Muscle of leg (tissue), 11 donors: Measurements from ENCODE around the gene RPRD1B. TPM values are rescaled to one million over a fixed set of nuclear protein-coding genes. Genes with fewer than 3 reads are reported as not detected.

ENCODE experiments used
- DNase-seq: peaks from one replicate; pipeline ENCODE4 v3.0.0; 2013
- H3K27ac ChIP-seq: one replicate; pipeline ENCODE4 v1.5.1; 2013; ENCODE audit warnings: mild to moderate bottlenecking, low read length, control low read depth
- H3K27me3 ChIP-seq: one replicate; pipeline ENCODE4 v1.6.1; 2013; ENCODE audit warnings: low read length; ENCODE audit not compliant: control insufficient read depth, insufficient read depth
- H3K36me3 ChIP-seq: one replicate; pipeline ENCODE4 v1.6.1; 2013; ENCODE audit warnings: low read length; ENCODE audit not compliant: control insufficient read depth, insufficient read depth
- H3K4me1 ChIP-seq: one replicate; pipeline ENCODE4 v1.6.1; 2013; ENCODE audit warnings: low read length; ENCODE audit not compliant: control insufficient read depth, insufficient read depth
- H3K4me3 ChIP-seq: one replicate; pipeline ENCODE4 v1.5.1; 2013; ENCODE audit warnings: low read length, control low read depth
- H3K9me3 ChIP-seq: replicated peaks from 2 replicates; pipeline ENCODE4 v1.6.1; 2013; ENCODE audit warnings: low read depth, low read length; ENCODE audit not compliant: control insufficient read depth
- WGBS: methylation state at CpG from one replicate; pipeline ENCODE4 v1.1.5; 2013; ENCODE audit warnings: missing lambda C conversion rate; ENCODE audit not compliant: insufficient coverage; 5-methylcytosine and 5-hydroxymethylcytosine counted together
- polyA plus RNA-seq, 8 donors: library from polyadenylated mRNA; unstranded; fragments of 120-200 nt; gene quantifications; one replicate each; pipeline versions ENCODE4 v1.2.1 to v1.2.3, GENCODE V29; 2013; ENCODE audit warnings: inconsistent platforms in 1 of 8, low replicate concordance in 1 of 8; ENCODE audit not compliant: insufficient read length in 8 of 8, insufficient read depth in 1 of 8
- total RNA-seq: library from RNA; stranded (reverse); fragments of 120-200 nt; gene quantifications from one replicate; pipeline ENCODE4 v1.2.4, GENCODE V29; 2013

Gene RPRD1B
- total and polyA plus RNA-seq, 9 donors: 18.9 to 30.4 (median 24.0) TPM

DNA sequence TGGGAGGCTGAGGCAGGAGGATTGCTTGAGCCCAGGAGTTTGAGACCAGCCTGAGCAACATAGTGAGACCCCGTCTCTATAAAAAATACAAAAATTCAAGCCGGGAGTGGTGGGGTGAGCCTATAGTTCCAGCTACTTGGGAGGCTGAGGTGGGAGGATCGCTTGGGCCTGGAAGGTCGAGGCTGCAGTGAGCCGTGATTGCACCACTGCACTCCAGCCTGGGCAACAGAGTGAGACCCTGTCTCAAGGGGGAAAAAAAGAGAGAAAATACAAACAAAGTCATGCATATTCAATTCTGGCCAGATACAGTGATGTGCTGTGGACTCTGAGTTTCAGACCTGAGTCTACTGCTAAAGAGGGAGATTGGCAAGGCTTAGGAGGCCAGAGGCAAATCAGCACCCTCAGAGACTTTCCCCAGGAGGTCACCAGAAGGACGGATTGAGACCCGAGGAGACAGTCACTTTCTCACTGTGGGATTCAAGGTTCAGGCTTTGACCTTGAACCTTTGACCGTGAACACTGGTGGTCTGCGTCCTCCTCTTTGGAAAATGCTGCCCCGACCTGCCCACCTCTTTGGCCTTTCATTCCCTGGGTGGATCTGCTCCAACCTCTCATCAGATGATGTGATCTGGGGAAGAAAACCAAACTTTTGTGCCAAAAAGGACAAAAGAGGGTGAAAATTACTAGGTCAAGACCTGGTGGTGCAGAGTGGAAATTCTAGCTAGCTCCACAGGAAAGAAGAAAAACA lies 100.3 kb downstream of the RPRD1B start:
- WGBS: 70% methylated on average over 7 of the region's 10 CpGs

DNA sequence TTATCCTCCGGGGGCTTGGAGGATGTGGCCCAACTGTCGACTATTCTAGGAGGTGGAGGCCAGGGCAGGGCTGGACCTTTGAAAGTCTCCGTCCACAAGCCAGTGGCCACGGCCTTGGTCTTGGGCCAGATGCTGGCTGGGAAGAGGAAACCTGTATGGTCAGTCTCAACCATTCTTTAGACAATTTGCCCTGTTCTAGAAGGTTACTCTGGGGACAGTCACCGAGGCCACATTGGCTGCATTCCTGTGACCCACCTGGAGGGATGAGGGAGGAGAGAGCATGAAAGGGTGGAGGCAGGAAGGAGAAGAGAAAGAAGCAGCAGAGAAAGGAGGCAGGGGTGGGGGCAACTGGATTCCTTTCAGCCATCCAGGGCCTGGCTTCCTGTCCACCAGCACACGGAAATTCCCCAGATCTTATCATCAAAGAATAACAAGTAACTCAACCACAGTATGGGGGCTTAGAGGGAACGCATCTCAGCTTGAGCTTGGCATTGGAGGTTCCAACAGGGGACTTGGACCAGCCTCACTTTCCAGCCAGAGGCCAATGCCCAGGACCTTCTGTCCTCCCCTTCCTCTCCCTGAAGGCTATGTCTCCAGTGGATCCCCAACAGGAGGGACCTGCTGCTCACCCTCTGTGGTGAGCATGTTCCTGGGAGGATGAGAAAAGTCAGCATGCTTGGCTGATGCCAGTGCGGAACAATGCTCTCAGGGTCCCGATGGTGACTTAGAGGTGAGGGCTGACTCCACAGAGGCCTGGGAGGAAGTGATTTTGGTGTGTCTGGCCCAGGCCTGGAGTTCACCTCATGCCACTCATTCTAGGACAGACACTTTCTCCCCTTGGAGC lies 101.1 kb downstream of the RPRD1B start:
- H3K4me3 ChIP-seq: no peak overlapping the region
- no peaks in the 10 kb centered on the region for H3K9me3 ChIP-seq
- DNase-seq: no peak
- H3K36me3 ChIP-seq: peaks cover 2% of the 10 kb centered on the region
- H3K27ac ChIP-seq: peak overlapping the region; percentile 47
- no peaks in the 10 kb centered on the region for H3K27me3 ChIP-seq
- 45% methylated on average over 3 of the region's 9 CpGs for WGBS
- H3K4me1 ChIP-seq: peaks cover 6% of the 10 kb centered on the region

More for the DNA sequence above, 100.3 kb downstream of the RPRD1B start:
- Histone ChIP-seq H3K4me3 (no peak overlapping the region), H3K27me3 (no peaks in the 10 kb centered on the region), H3K36me3 (peaks cover 2% of the 10 kb centered on the region), H3K9me3 (no peaks in the 10 kb centered on the region), H3K4me1 (peaks cover 5% of the 10 kb centered on the region), H3K27ac (no peak overlapping the region)
- no peak for DNase-seq

DNA sequence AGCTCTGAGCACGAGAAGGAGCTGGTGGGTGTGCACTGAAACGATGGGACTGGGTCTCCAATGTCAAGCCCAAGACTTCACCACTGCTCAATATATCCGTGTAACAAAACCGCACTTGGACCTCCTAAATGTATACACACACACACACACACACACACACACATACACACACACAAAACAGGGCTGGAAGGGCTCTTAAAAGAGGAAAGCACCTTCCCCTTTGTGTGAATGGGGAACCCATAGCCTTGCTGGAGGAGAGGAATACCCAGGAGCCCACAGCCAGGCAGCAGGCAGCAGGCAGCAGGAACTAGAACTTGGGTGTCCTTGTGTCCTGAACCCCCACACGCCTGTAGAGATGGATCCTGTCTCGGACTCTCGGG lies 101.7 kb downstream of the RPRD1B start:
- Histone ChIP-seq H3K27ac (peak overlapping the region; percentile 47), H3K9me3 (no peaks in the 10 kb centered on the region), H3K4me1 (peaks cover 11% of the 10 kb centered on the region), H3K36me3 (peaks cover 2% of the 10 kb centered on the region), H3K27me3 (no peaks in the 10 kb centered on the region), H3K4me3 (no peak overlapping the region)
- WGBS: 95% methylated on average over 3 of the region's 7 CpGs
- no peak for DNase-seq

DNA sequence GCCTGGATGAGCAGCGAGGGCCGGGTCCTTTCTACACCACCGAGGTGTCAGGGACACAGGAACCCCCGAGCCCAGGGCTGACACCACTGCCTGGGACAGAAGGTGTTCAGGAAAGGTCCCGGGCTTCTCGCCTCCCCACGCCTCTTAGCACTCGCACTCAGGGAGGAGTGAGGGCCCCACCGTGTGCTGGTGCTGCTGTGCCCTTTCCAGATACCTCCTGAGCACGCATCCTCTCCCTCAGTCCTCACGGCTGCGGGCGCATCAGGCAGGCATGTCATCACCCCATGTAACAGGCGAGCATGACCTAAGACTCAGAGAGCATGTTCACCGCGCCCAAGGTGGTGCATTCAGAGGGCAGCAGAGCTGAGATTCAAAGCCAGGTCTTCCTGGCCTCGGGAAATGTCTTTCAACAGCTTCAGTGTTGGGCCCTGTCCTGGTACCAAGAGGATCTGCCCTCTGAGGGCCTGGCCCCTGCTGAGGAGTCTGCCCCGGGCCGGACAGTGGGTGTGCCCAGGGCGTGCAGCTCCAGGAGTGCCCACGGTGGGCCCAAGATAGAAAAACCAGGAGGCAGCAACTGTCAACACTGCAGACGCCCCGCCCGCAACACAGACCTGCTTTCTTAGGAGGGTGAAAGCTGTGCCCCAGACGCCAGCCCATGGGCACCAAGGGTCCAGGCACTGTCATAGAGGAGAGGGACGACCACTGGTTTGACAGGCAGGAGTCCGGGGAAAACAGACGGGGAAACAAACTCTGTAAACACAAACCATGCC lies 102.3 kb downstream of the RPRD1B start:
- no peak for DNase-seq
- Histone ChIP-seq H3K4me3 (no peak overlapping the region), H3K27ac (no peak overlapping the region), H3K27me3 (no peaks in the 10 kb centered on the region), H3K36me3 (peaks cover 2% of the 10 kb centered on the region), H3K9me3 (no peaks in the 10 kb centered on the region), H3K4me1 (peaks cover 14% of the 10 kb centered on the region)
- WGBS: 84% methylated on average over 26 of the region's 28 CpGs

DNA sequence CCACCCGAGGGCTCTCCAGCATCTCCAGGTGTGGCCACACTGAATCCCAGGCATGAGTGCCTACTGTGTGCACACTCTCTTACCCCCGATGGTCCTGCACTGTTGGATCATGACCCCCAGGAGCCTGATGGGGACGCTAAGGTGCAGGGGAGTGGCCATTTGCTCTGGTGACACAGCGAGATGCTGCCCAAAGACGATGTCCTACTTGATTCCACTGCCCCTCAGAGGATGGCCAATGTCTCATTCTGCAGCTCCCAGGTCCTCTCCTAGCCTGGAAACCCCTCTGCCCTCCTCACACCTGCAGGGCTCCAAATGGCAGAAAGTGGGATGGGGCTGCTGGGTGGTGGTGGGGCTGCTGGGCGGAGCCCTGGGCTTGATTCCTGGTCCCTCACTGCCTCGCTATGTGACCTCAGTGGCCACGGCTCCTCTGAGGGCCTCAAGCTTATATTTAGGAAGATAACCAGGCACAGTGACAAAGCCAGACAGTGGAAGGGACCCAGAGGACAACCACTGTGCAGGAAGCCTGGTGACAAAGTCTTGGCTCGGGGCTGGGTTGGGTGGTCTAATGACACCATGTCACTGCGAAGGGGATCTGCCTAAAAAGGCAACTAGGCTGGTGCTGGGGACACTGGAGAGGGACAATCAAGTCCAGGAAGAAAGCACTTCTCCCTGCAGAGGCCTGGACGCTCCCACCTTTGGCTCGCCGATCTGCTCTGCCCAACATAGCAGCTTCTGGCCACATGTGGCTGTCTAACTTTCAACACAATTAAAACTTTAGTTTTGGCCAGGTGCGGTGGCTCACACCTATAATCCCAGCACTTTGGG lies 103.1 kb downstream of the RPRD1B start:
- 87% methylated on average over 13 of the region's 14 CpGs for WGBS
- Histone ChIP-seq H3K36me3 (peaks cover 2% of the 10 kb centered on the region), H3K4me1 (peaks cover 19% of the 10 kb centered on the region), H3K27ac (no peak overlapping the region), H3K9me3 (no peaks in the 10 kb centered on the region), H3K4me3 (no peak overlapping the region), H3K27me3 (no peaks in the 10 kb centered on the region)
- no peak for DNase-seq

- no peak overlapping the region for H3K4me3 ChIP-seq
- no peaks in the 10 kb centered on the region for H3K9me3 ChIP-seq
- DNase-seq: no peak
- peaks cover 2% of the 10 kb centered on the region for H3K36me3 ChIP-seq
- H3K27me3 ChIP-seq: no peaks in the 10 kb centered on the region
- WGBS: 90% methylated on average over 9 of the region's 11 CpGs
- H3K4me1 ChIP-seq: peaks cover 19% of the 10 kb centered on the region
- no peak overlapping the region for H3K27ac ChIP-seq
These were observed 104.0 kb downstream of the RPRD1B start for GRCh38 chr20:38137441-38138037.

GRCh38 chr20:38138086-38138778 lies 104.7 kb downstream of the RPRD1B start:
- H3K4me3 ChIP-seq: no peak overlapping the region
- no peak for DNase-seq
- H3K27ac ChIP-seq: no peak overlapping the region
- WGBS: 88% methylated on average over 11 of the region's 15 CpGs
- no peaks in the 10 kb centered on the region for H3K27me3 ChIP-seq
- H3K36me3 ChIP-seq: peaks cover 2% of the 10 kb centered on the region
- H3K9me3 ChIP-seq: no peaks in the 10 kb centered on the region
- H3K4me1 ChIP-seq: peaks cover 23% of the 10 kb centered on the region

GRCh38 chr20:38139156-38139912 lies 105.8 kb downstream of the RPRD1B start:
- Histone ChIP-seq H3K27ac (peak overlapping the region; percentile 71), H3K27me3 (no peaks in the 10 kb centered on the region), H3K9me3 (no peaks in the 10 kb centered on the region), H3K4me3 (no peak overlapping the region), H3K4me1 (peaks cover 33% of the 10 kb centered on the region), H3K36me3 (peaks cover 2% of the 10 kb centered on the region)
- no peak for DNase-seq
- 92% methylated on average over 11 of the region's 25 CpGs for WGBS
